Activated CD4-positive, CD25-positive, alpha-beta regulatory T cell treated with anti-CD3 and anti-CD28 coated beads, Interleukin-2, amount 50 U/mL, for 16 hours (primary cell): ENCODE measurements around the gene SMIM27.
"Not testable (repeated sequence)": the region's sequence is repeated elsewhere in the genome, so short reads cannot be mapped to it uniquely, and the experiment has no call there.

Experiments used
- DNase-seq: peaks from one replicate; pipeline ENCODE4 v3.0.0-alpha.2; 2020; ENCODE audit warnings: low read depth, low spot score

SMIM27 gene, protein sequence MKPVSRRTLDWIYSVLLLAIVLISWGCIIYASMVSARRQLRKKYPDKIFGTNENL

DNA sequence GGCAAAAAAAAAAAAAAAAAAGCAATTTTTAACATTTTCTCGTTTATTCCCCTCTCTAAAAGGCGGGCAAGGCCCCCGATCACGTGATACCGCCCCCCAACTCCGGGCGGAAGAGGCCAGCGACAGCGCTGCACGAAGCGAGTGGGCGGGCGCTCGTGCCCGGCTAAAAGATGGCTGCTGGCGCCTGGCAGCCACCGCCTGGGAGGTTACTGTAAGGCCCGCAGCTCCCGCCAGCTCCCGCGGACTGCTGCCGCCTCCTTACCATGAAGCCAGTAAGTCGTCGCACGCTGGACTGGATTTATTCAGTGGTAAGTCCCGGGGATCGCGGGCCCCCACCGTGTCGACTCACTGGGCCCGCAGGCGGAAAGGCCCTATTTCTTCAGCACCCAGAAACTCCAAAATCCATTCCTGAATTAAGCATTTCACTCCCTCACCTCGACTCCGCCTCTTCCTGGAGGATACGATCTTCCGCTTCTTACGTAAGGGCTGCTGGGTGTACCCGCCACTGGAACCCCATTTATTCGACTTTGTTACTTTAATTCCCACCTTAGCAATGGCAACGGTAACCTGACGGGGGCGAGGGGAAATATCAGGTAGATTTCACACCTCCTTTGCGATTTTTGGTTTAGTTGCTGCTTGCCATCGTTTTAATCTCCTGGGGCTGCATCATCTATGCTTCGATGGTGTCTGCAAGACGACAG is at the start of gene SMIM27, which contains the start of gene TOPORS:
Gene SMIM27, plus strand, starts transcription at position 156 of the 701 bp plus-strand sequence. Its CDS starts 108 bp downstream, at position 264.
Gene TOPORS, minus strand, starts transcription at position 415 of the 701 bp plus-strand sequence. Its CDS starts 150 bp downstream, at position 265.
- peak; percentile 79 for DNase-seq

DNA sequence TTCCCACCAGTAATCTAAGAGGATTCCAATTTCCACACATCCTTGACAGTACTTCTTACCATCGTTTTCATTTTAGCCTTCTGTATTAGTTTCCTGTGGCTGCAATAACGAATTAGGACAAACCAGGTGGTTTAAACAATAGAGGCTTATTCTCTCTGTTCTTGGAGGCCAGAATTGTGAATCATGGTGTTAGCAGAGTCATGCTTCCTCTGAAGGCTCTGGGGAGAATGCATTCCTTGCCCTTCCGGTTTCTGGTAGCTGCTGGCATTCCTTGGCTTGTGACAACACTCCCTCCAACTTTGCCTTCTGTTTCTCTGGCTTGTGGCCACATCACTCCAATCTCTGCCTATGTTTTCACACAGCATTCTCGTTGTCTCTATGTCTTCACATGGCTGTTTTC is 49.7 kb upstream of the SMIM27 start:
- DNase-seq, result no peak

DNA sequence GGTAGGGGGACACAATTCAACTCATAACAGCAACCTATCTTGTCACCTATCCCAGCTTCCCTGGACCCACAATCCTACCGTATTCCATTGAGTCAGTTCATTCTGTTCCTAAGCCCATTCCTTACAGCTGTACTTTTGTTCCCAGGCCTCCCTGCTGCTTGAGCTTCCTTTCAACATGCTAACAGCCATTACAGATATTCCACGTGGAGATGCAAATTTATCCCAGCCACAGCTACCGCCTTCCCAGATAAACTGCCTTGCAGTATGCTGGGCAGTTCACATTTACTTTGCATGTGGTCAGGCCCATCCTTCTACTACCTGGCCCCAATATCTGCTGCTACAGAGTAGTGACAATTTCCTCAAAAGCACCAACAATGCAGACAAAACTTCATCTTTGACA is 49.1 kb upstream of the SMIM27 start:
- DNase-seq, result no peak

DNA sequence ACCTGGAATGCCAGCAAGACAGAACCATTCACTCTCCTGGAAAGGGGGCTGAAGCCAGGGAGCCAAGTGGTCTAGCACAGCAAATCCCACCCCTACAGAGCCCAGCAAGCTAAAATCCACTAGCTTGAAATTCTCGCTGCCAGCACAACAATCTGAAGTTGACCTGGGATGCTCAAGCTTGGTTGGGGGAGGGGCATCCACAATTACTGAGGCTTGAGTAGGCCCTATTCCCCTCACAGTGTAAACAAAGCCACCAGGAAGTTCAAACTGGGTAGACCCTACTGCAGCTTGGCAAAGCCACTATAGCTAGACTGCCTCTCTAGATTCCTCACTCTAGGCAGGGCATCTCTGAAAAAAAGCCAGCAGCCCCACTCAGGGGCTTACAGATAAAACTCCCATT is 43.4 kb upstream of the SMIM27 start:
- no peak for DNase-seq

DNA sequence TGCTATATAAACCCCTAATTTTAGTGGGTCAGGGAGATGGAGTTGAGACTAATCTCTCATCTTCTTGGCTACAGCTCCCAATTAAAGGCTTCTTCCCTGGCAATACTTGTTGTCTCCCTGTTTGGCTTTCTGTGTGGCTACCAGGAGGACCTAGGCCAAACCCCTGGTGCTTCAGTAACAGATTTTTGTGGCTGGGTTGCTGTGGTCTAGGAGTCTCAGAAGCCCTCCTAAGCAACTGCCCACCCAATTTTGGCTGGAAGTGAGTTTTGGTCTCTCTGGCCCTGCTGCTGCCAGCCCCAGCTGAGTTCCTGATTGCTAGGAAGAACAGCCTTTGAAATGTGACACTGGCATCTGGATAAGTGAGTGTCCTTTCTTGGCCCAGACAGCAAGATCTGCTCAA is 35.9 kb upstream of the SMIM27 start:
- no peak for DNase-seq

DNA sequence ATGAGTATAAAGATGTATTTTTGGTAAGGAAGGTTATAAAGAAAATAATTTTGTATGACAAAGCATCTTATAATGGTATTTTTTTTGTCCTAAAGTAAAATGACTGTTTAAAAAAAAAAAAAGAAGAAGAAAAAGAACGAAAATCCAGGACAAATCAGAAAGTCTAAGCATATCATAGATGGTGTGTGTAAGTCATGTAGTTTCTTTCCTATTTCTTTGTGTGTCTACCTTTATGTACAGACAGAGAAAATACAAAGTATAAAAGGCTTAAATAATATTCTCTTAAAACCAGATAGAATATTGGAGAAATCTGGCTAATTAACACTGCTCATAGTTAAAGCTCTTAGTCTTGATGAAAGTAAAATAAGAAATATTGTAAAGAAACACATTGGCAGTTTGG is 33.9 kb upstream of the SMIM27 start:
- DNase-seq, result no peak

DNA sequence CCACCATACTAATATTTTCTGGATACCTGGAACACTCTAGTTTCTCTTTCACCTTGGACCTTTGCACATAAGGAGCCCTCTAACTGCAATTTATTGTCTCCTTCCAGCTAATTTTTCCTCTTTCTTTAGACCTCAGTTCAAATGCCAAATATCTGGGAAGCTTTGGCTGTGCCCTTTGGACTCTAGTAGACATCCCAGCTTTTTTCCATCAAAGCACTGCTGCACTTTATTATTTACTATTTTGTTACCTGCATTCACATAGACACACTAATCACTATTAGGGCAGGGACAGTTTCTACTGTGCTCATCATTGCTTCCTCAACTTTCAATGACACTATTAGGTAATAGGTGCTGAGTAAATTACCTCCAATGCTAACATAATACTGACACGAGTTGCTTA is 28.2 kb upstream of the SMIM27 start:
- DNase-seq, result no peak

DNA sequence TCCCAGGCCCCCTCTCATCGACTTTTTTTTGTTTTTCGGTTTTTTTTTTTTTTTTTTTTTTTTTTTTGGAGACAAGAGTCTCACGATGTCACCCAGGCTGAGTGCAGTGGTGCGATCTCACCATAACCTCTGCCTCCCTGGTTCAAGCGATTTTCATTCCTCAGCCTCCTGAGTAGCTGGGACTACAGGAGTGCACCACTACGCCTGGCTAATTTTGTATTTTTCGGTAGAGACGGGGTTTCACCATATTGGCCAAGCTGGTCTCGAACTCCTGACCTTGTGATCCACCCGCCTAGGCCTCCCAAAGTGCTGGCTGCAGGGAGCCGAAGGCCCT is 27.6 kb upstream of the SMIM27 start:
- not testable (repeated sequence) for DNase-seq

DNA sequence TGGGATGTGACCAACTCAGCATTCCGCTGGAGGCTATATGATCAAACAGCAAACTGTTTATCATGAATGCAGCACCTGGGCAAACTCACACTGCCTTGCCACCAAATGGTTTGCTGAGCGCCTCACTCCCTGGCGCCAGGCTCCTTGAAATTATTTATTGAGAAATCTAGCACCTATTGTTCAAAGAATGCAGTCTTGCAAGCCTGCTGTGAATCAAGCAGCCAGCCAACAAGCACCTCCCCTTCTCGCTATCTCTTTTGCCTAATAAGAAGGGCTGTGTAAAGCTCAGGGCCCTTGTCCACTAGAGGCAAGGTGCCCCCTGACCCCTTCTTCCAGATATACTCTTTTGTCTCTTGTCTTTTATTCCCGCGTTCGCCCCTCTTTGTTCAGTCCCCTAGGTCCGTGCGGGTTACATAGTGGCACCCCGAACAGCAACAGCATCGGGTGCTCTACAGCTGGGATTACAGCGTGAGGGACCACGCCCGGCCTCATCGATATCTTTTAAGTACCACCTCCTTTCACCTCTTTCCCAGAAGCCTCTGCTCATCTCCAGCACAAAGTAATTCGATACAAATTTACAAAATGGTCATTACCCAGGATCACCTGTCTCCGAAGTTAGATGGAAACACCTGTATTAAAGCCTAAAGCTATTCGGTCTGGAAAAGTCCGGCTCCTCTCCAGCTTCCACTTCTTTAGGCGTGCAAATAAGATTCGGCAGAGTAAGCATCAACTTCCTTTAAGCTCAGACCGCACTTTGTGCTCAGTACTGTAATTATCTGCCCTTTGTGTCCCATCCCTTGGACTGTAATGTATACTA is 27.0 kb upstream of the SMIM27 start:
- DNase-seq, result no peak

DNA sequence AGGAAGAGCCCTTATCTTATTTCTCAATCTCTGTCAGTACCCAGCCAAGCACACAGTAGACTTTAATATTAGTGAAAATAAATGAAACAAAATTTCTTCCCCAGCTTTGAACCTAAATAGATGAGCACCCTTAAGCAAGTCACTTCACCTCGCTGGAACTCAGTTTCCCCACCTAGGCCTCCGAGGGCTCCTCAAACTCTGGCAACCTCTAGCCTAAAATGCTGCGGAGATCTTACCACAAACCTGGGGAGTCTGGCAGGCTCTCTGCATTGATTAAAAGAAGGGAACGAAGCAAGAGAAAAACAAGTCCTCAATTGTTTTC is 26.5 kb upstream of the SMIM27 start:
- DNase-seq, result no peak

DNA sequence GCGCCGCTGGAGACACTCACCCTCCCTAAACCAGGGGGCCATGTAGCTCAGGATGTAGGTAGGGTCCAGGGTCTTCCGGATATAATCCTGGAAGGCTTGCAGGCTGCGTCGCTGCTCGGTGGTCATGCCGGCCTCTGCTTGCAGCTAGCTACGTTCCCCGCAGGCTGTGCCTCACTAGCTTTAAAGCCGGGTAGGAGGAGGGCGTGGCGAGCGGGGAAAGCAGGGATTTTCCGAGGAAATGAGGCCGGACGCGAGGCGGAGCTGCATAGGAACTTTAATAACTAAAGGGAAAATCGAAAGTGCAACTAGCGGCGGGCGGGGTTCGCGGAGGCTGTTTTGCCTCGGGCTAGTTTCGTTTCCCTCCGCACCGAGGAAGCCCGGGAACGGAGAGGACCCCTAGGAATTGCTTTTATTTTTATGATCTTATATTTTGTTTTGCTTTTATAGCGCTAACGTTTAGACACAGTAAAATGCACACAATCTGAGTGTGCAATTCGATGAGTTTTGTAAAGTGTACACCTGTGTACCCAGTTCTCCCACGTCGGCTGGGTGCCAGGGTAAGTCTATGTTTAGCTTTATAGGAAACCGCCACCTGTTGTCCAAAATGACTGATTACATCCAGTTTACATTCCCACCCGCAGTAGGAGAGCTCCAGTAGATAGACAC is 26.0 kb upstream of the SMIM27 start, which contains the start of gene RIGI:
Gene RIGI, minus strand, starts transcription at position 156 of the 666 bp plus-strand sequence. Its CDS starts 30 bp downstream, at position 126.
- DNase-seq, result peak; percentile 61

DNA sequence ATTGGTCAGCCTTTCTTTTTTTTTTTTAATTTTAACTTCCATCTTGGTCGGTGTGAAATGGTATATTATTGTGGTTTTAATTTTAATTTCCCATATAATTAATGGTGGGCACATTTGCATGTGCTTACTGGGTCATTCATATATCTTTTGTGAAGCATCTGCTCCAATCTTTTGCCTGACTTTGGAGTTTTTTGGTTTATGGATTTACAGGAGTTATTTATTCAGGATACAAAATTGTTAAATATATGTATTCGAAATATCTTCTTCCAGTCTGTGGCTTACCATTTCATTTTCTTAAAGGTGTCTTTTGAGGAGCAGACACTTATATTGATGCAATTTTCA is 25.4 kb upstream of the SMIM27 start:
- DNase-seq, result no peak

DNA sequence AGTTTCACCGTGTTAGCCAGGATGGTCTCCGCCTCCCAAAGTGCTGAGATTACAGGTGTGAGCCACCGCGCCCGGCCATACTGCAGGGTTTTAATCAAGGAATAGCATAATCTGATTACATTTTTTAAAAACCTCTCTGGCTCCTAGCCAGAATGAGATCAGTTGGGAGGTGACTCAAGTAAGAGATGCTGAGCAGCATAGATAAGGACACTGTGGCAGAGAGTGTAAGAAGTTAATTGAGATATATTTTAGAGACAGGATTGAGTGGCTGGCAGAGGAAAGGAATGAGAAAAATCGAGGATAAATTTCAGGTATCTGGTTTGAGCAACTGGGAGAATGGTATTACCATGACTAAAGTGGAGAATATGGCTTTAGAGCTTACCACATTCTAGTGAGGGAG is 18.8 kb upstream of the SMIM27 start:
- no peak for DNase-seq

DNA sequence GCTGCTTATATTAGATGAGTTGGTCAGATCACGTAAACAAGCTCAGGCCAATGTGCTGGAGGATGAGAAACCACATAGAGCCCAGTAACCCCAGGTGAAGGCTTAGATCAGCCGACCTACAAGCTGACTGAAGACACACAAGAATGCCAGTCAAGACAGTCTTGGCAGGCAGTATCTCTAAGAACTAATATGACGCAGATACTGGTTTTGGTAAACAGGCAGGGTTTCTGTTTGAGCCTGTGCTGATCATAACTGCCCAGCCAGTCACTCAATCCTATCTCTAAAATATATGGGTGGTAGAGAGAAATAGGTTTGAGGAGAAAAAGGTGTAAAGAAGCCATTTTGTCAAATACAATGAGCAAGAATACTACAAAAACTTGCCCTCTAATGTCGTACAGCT is 18.3 kb upstream of the SMIM27 start:
- no peak for DNase-seq

DNA sequence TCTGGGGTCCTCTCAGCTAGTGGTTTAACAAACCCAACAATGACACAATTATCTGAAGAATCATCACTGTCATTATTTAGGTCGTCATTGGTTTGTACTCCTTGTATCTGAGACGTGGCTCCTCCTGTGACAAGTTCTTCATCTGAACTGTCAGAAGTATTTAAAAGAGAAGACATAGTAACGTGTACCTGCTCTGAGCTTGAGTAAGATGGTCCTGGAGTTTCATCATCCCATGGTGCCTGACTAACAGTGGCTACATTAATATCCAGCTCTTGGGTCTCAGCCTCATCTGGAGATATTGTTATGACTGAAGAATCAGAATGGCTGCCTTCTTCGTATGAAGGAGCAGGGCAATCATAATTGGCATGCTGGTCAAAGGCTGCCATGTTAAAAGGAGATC is 9.1 kb upstream of the SMIM27 start:
- no peak for DNase-seq

DNA sequence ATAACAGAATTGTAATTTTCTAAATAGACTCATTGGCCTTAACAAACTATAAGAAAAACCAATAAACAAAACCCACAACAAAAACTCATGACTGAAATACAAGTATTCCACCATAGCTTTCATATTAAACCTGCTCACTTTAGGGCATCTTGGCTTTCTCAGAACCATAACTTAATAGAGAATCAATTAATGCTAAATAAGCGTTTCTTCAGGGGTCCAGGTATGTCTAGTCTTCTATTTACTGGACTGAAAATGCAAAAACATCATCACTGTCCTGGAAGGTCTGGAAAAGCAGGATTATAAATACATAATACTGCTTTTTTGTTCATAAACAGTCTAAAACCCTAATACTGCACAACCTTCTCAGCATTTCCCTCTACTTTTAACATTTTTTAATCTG is 6.2 kb upstream of the SMIM27 start:
- no peak for DNase-seq

DNA sequence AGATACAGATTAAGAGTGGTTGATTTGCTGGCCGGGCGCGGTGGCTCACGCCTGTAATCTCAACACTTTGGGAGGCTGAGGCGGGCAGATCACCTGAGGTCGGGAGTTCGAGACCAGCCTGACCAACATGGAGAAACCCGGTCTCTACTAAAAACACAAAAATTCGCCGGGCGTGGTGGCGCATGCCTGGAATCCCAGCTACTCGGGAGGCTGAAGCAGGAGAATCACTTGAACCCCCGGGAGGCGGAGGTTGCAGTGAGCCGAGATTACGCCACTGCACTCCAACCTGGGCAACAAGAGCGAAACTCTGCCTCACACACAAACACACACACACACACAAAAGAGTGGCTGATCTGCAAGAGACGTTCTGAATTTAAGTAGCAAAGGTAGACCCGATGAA is 3.9 kb upstream of the SMIM27 start:
- not testable (repeated sequence) for DNase-seq

DNA sequence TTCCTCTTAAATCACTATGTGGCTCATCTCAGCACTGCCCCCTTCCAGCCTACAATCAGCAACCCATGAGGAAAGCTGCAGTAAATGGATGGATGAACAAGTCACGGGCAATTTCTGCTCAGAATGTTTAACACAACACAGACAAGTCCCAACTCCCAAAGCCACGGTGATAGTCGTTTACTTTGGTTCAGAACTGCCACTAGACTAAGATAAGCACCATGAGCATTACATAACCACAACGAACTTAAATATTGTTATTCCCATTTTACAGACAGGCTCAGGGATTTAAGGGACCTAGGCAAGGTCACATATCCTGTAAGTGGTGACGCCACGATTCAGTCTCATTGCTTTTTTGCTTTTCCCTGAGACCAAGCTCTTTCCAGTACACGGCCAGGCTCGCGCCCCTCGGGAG is 2.0 kb upstream of the SMIM27 start:
- no peak for DNase-seq

DNA sequence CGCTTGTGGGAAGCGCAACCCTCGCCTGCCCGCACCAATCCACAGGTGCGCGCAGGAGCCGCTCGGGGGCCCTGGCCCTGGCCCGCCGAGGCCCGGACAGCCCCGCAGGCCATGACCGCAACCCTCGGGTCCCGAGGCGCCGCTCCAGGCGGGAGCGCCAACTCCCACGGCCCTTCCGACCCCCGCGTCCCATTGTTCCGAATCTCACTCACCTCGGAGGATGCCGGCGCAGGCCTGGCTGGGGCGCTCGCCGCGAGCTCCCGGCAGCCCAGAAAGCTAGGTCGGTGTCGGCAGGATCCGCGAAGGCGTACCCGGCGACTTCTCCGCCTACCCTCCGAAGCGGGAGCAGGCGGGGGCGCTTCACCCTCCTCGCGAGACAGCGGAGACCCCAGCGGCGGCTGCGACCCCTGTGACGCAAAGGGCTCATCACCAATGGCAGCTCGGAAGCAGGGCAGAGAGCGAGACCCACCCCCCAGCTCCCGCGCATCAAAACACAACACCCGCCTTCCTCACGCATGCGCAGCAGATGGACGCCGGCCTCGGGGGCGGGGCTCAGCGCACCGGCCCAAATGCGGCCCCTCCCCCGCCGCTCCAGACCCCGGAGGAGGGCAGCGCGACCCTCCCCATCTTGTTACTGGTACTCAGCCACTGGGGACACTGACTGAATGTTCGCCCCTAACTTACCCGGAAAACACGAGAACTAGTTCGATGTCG is 1.4 kb upstream of the SMIM27 start:
- DNase-seq, result peak; percentile 86

DNA sequence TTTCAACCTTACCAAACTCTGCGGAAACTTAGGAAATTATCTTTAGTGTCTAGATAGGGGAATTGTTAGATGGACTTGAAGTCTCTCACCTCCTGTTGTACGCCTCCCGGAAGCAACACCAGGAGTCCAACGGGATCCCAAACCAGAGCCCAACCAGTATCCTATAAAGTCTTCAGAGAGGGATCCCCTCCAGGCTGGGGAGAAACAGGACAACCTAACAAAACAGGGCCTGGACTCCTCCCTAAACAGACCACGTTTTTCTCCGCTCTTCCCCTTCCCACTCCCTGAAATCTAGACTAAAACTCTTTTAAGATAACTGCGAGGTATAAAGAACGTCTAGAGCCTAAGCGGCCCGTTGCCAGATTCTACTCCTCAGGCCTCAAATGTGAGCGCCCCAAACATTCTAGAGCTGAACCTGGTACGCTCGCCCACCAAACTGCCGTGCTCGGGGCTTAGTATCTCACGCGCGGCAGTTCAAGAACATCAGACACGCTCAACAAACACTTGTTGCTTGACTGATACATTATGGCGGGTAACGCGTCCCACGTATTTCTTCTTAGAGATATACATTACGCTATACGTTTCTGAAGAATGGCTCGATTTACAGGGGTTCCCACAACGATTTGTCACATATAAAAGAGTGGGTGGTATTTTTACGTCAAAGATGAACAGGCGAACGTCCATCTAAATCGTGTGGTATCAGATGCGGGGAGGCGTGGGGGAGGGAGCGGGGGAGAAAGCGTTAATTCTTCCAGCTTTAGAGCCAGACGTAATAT is 663 bp upstream of the SMIM27 start:
- DNase-seq, result peak; percentile 20

DNA sequence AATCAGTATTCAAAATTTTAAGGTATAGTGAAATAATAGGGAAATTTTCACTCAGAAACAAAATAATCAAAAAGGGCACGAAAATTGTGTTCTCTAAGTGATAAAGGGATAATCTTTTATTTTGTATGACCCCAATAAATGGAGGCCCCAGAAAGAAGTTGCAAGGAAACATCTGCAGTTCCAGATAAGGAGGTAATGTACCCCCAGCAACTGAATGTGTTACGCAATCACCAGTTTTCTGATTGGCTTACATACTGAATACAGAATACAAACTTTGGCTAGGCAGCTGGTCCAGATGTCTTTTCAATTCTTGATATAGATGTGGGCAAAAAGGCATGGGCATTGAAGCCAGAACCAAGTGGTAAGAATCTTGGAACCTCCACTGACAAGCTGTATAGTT is 2.0 kb downstream of the SMIM27 start:
- no peak for DNase-seq
